Osteocyte (in vitro differentiated cells): ENCODE results near the gene CTNNBIP1. TPM values are rescaled to one million over a fixed set of nuclear protein-coding genes. Genes with fewer than 3 reads are reported as not detected.
A peak's percentile ranks its signal among the peaks of the same experiment; 100 is the strongest.

Experiments
- DNase-seq: peaks from one replicate; pipeline ENCODE4 v3.0.0; 2021; ENCODE audit warnings: mixed read lengths; ENCODE audit not compliant: unreplicated experiment; ENCODE audit errors: extremely low spot score
- H3K27ac Mint-ChIP-seq: one replicate; pipeline ENCODE4 v1.8.0; 2021; ENCODE audit warnings: mild to moderate bottlenecking, mixed read lengths; ENCODE audit not compliant: unreplicated experiment
- H3K27me3 Mint-ChIP-seq: one replicate; pipeline ENCODE4 v1.8.0; 2021; ENCODE audit warnings: mixed read lengths; ENCODE audit not compliant: unreplicated experiment
- H3K36me3 Mint-ChIP-seq: one replicate; pipeline ENCODE4 v1.8.0; 2021; ENCODE audit warnings: mixed read lengths; ENCODE audit not compliant: unreplicated experiment
- H3K4me1 Mint-ChIP-seq: one replicate; pipeline ENCODE4 v1.8.0; 2021; ENCODE audit warnings: mixed read lengths; ENCODE audit not compliant: unreplicated experiment
- H3K4me3 Mint-ChIP-seq: one replicate; pipeline ENCODE4 v1.8.0; 2021; ENCODE audit warnings: mild to moderate bottlenecking, moderate library complexity, mixed read lengths; ENCODE audit not compliant: unreplicated experiment
- H3K9me3 Mint-ChIP-seq: one replicate; pipeline ENCODE4 v1.8.0; 2021; ENCODE audit warnings: mixed read lengths; ENCODE audit not compliant: unreplicated experiment
- CTCF ChIP-seq: fragments of 200-600 bp; sonication (generic); IDR thresholded peaks from 2 replicates; pipeline ENCODE4 v1.5.0; 2021; ENCODE audit warnings: antibody characterized with exemption, mild to moderate bottlenecking, moderate library complexity
- total RNA-seq: library from RNA; stranded (reverse); gene quantifications from 2 replicates; pipeline ENCODE4 v1.2.1, GENCODE V29; 2021

CTNNBIP1 gene
- total RNA-seq, 1 donor from 2014 or later: 27.6 TPM

DNA sequence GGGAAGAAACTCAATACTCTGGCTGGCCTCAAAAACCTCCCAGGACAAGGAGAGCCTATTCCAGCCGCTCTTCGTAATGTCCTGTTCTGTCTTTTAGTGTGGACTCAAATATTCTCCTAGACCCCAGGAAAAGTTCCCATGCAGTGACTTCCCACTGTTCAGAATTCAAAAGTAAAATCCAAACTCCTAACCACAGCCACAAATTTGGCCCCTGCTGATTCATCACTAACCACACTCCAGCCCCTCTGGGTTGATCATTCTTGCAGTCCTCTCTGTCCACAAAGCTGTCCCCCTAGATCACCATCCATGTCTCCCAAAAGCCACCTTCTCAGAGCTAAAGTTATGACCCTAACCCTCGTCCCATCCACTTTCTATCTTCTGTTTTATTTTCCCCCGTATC is 5.1 kb downstream of the CTNNBIP1 start:
- no peak for TF ChIP-seq CTCF
- Mint-ChIP-seq H3K9me3 (no peaks in the 10 kb centered on the region), H3K4me3 (no peak overlapping the region), H3K4me1 (peaks cover 29% of the 10 kb centered on the region), H3K27me3 (no peaks in the 10 kb centered on the region), H3K36me3 (peaks cover 2% of the 10 kb centered on the region), H3K27ac (peak overlapping the region; percentile 4)
- DNase-seq: no peak

DNA sequence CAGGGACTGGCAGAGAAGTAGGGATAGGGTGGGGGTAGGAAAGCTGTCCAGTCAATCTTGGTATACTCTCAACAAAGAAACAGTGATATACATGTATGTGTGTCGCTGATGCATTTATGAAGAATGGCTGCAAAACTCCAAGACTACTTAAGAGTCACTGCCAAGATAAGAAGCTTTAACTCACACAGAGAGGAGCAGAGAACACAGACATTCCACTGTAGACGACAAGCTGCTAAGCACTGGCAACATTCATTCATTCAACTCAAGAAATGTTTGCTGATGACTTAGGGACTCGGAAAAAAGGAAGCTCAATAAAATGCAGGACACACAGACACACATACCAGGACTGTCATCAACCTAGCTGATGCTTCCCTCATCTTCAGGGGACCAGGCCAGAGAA is 5.5 kb downstream of the CTNNBIP1 start:
- peak overlapping the region; percentile 4 for H3K27ac Mint-ChIP-seq
- peaks cover 2% of the 10 kb centered on the region for H3K36me3 Mint-ChIP-seq
- no peaks in the 10 kb centered on the region for H3K27me3 Mint-ChIP-seq
- peaks cover 29% of the 10 kb centered on the region for H3K4me1 Mint-ChIP-seq
- TF ChIP-seq CTCF: no peak
- H3K9me3 Mint-ChIP-seq: no peaks in the 10 kb centered on the region
- DNase-seq: no peak
- no peak overlapping the region for H3K4me3 Mint-ChIP-seq

DNA sequence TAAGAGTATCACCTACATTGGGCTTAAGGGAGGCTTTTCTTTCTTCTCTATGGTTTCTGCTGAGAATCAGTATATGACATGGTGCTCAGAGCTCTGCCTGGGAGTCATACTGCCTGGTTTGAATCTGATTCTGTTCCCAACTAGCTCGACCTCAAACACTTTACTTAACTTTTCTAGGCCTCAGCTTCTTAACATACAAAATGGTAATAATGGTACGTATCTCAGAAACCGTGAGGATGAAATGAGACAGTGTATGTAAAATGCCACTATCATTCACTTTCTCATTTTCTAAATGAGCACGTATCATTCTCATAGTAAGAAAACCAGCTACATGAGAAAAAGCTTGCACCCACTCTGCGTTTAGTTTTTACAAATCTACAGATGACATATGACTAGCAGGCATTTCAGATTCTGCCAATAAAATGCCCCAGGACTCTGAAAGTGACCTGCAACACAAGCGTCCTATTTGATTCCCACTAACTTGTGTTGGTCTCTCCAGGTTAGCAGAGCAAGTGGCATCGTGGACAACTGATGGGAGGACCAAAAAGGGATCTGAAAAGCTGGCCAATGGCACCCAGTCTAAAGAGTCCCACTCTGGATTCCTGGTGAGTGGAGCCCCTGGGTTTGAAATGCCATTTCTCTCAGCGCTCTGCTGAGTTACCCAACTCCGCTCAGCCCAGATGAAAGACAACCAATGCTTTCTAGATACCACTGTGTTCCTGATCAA is 6.1 kb downstream of the CTNNBIP1 start:
- Mint-ChIP-seq H3K9me3 (no peaks in the 10 kb centered on the region), H3K4me3 (no peak overlapping the region), H3K27ac (no peak overlapping the region), H3K36me3 (peaks cover 2% of the 10 kb centered on the region), H3K27me3 (no peaks in the 10 kb centered on the region), H3K4me1 (peaks cover 24% of the 10 kb centered on the region)
- no peak for TF ChIP-seq CTCF
- no peak for DNase-seq

DNA sequence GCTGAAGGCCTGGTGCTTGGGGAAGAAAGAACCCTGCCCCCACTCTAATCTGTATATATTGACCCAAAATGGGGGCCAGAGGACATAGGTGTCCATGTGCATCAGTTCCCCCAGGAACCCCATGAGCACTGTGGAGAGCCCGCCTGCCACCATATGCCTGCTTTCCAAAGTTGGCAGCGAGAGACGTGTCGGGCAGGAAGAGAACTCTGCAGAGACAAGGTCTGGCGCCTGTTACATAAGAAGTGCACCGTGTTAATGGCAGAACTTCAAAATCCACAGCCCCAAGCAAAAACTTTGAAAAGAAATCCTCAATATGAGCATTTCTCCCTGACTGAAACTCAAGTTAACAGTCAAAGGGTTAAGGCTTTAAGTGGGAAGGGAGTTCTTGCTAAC is 8.0 kb downstream of the CTNNBIP1 start:
- DNase-seq: no peak
- H3K4me3 Mint-ChIP-seq: no peak overlapping the region
- H3K4me1 Mint-ChIP-seq: peaks cover 23% of the 10 kb centered on the region
- no peaks in the 10 kb centered on the region for H3K9me3 Mint-ChIP-seq
- H3K36me3 Mint-ChIP-seq: no peaks in the 10 kb centered on the region
- TF ChIP-seq CTCF: no peak
- H3K27me3 Mint-ChIP-seq: no peaks in the 10 kb centered on the region
- H3K27ac Mint-ChIP-seq: no peak overlapping the region

DNA sequence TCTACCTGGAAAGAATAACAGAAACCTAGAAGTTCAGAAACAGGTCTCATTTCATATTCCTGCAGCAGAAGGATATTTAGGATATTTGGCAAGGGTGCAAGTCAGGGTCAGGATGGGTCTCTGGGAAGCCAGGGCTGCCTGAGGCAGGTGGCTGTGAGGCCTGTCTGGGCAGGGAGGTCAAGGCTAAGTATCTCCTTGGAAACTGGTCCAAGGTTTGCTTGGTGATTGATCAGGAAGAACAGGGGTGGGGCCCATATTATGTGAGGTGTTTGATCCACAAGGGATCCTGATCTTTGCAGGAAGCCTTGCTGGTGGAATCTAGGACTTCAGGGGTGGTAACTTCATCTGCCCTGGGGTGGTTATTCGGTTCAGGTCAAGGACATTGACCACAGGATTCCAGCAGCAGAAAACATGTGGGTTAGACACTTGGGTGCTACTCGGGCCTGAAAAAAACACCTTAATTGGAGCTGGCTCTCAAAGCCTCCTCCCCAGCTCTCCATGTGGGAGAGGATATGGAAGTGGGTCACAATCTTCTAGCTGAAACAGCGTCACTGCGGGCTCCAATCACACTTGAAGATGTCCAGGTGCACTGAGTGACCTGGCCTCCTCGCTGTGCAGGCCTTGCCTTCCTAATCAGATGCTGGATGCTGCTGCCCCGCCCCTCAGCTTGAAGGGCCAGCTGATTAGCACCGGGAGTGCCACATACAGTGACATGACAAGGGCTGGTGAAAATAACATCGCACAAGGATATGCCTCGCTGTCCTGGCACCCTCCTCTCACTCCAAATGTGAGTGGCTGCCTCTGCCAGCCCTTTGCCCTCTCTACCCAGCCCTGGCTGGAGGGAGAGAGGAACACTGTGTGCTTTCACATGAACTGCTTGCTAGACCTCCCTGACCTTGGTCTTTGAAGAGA is 8.7 kb downstream of the CTNNBIP1 start:
- Mint-ChIP-seq H3K27ac (no peak overlapping the region), H3K4me1 (peaks cover 22% of the 10 kb centered on the region), H3K36me3 (no peaks in the 10 kb centered on the region), H3K4me3 (no peak overlapping the region), H3K27me3 (no peaks in the 10 kb centered on the region), H3K9me3 (no peaks in the 10 kb centered on the region)
- no peak for DNase-seq
- no peak for TF ChIP-seq CTCF
